ENCODE data around the gene SFT2D1.
"Not testable (repeated sequence)": the region's sequence is repeated elsewhere in the genome, so short reads cannot be mapped to it uniquely, and the experiment has no call there.

SFT2D1 gene

DNA sequence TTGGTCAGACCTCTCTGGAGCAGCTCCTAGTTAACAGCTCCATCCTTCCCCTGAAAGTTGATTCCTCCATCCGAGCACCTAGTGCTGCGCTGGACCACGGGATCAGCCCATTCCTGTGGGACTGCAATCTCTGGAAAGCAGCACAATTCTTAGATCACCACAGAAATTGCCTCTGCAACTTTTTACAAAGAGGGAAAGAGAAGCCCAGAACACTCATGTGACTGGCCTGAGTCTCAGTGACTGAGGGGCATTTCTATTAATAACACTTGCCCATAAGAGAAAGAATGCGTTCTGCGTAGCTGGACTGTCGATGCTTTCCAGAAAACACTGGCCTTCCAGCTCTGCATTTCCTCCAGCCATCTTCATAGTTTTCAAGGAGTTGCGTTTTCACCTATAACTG, 22.1 kb upstream of the SFT2D1 start:
- Histone ChIP-seq H3K36me3 (ENCODE audit: control insufficient read depth in 2 of 2, insufficient read depth in 2 of 2, low read length in 2 of 2) (peaks cover 2 to 10% of the 10 kb centered on the region in 2 donors), H3K27me3 (ENCODE audit: control insufficient read depth in 1 of 2, insufficient read depth in 2 of 2, low read length in 2 of 2) (no peaks in the 10 kb centered on the region), H3K4me3 (ENCODE audit: low read length in 2 of 2) (peak overlapping the region in 1 of 2 donors; percentile 23), H3K9ac (ENCODE audit: low read length in 2 of 2) (no peak overlapping the region), H3K27ac (ENCODE audit: low read length) (peak overlapping the region; percentile 26), H3K4me1 (ENCODE audit: control insufficient read depth, insufficient read depth, low read length) (peaks cover 7% of the 10 kb centered on the region), H3K9me3 (ENCODE audit: control insufficient read depth in 2 of 2, low read length in 2 of 2) (no peaks in the 10 kb centered on the region)

DNA sequence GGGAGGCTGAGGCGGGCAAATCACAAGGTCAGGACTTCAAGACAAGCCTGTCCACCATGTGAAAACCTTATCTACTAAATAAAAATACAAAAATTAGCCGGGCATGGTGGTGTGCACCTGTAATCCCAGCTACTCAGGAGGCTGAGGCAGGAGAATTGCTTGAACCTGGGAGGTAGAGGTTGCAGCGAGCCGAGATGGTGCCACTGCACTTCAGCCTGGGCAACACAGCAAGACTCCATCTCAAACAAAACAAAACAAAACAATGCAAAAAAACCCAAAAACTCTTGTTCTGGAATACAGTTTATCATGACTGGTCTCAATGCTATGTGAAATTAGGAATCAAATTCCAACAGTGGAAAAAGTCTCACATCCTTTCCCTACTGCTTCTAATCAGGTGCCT, 20.1 kb upstream of the SFT2D1 start:
- not testable (repeated sequence) for H3K9me3 ChIP-seq (ENCODE audit: control insufficient read depth in 2 of 2, low read length in 2 of 2); H3K4me1 ChIP-seq (ENCODE audit: control insufficient read depth, insufficient read depth, low read length); H3K27me3 ChIP-seq (ENCODE audit: control insufficient read depth in 1 of 2, insufficient read depth in 2 of 2, low read length in 2 of 2); H3K36me3 ChIP-seq (ENCODE audit: control insufficient read depth in 2 of 2, insufficient read depth in 2 of 2, low read length in 2 of 2); H3K27ac ChIP-seq (ENCODE audit: low read length); H3K4me3 ChIP-seq (ENCODE audit: low read length in 2 of 2); H3K9ac ChIP-seq (ENCODE audit: low read length in 2 of 2)

DNA sequence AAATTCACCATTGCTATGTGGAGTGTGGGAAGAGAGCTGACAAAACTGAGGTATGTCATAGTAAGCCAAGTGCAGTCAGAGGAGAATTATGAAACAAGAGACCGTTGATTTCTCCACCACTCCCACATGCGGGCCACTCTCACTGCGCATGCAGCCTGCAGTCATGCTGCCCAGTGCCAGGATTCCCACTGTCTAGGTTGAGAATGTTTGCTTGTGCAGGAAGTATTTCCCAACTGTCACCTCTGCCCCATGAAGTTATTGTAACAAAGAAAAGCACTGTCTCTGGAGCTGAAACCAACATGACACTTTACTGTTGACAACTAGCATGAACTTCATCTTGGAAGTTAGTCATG, 18.7 kb upstream of the SFT2D1 start:
- H3K4me3 ChIP-seq (ENCODE audit: low read length in 2 of 2), result no peak overlapping the region
- H3K9ac ChIP-seq (ENCODE audit: low read length in 2 of 2), result no peak overlapping the region
- H3K9me3 ChIP-seq (ENCODE audit: control insufficient read depth in 2 of 2, low read length in 2 of 2), result no peaks in the 10 kb centered on the region
- peaks cover 2 to 10% of the 10 kb centered on the region in 2 donors for H3K36me3 ChIP-seq (ENCODE audit: control insufficient read depth in 2 of 2, insufficient read depth in 2 of 2, low read length in 2 of 2)
- H3K27me3 ChIP-seq (ENCODE audit: control insufficient read depth in 1 of 2, insufficient read depth in 2 of 2, low read length in 2 of 2), result no peaks in the 10 kb centered on the region
- peaks cover 7% of the 10 kb centered on the region for H3K4me1 ChIP-seq (ENCODE audit: control insufficient read depth, insufficient read depth, low read length)
- H3K27ac ChIP-seq (ENCODE audit: low read length), result no peak overlapping the region

DNA sequence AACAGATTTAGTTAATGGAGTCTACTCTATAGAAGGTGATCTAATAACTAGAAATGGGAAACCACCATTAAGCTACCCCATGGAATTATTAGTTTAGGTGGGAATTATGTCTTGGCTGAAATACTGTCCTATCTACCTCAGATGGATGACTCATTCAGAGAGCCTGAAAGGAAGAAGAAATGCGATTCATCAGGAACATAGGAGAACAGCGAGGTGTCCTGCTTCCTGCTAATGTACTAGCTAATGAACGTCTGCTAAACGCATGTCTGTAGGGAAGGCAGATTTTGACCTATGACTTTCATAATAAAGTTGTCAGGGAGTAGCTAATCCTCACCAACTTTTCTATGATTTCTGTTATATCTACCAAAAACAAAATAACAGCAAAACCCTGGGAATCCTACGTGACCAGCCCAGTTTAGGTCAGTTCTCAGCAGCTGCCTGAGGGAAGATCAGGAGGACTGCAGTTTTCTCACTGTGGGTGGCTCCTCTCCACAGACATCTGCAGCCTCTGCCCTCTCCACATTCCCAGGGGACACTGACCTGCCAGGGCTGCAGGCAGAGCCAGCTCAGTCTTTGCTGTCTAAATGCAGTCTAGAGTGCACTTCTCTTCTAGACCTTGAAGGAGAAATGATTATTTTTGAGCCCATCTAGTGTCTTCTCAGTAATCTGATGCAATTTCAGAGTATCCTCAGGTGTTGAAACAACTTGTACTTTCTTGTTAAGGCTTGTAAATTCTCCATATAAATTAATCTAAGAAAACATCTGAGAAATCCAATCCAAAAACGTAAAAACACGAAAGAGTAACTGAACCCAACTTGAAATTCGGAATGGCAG, 18.1 kb upstream of the SFT2D1 start:
- Histone ChIP-seq H3K4me3 (ENCODE audit: low read length in 2 of 2) (no peak overlapping the region), H3K27me3 (ENCODE audit: control insufficient read depth in 1 of 2, insufficient read depth in 2 of 2, low read length in 2 of 2) (no peaks in the 10 kb centered on the region), H3K27ac (ENCODE audit: low read length) (no peak overlapping the region), H3K9ac (ENCODE audit: low read length in 2 of 2) (no peak overlapping the region), H3K9me3 (ENCODE audit: control insufficient read depth in 2 of 2, low read length in 2 of 2) (no peaks in the 10 kb centered on the region), H3K4me1 (ENCODE audit: control insufficient read depth, insufficient read depth, low read length) (peaks cover 7% of the 10 kb centered on the region), H3K36me3 (ENCODE audit: control insufficient read depth in 2 of 2, insufficient read depth in 2 of 2, low read length in 2 of 2) (peaks cover 0 to 10% of the 10 kb centered on the region in 2 donors)

DNA sequence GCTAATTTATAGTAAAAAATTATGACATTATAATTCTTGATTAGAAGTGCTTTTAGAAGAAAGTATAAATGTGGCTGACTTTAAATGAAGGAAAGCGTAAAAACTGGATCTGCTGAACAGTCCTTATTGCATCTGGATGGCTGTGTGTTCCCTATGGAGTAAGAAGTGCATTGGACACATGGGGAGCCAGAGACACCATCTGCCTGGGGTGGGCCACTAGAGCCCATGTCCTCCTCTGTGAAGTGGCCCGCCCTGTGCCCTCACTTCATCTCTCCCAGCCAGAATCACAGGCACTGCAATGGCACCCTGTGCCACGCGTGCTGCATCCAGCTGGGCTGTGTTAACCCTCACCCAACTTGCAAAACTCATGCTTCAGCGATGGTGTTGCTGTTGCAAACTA, 13.2 kb upstream of the SFT2D1 start:
- Histone ChIP-seq H3K36me3 (ENCODE audit: control insufficient read depth in 2 of 2, insufficient read depth in 2 of 2, low read length in 2 of 2) (no peaks in the 10 kb centered on the region), H3K4me3 (ENCODE audit: low read length in 2 of 2) (no peak overlapping the region), H3K27ac (ENCODE audit: low read length) (no peak overlapping the region), H3K9me3 (ENCODE audit: control insufficient read depth in 2 of 2, low read length in 2 of 2) (no peaks in the 10 kb centered on the region), H3K9ac (ENCODE audit: low read length in 2 of 2) (no peak overlapping the region), H3K27me3 (ENCODE audit: control insufficient read depth in 1 of 2, insufficient read depth in 2 of 2, low read length in 2 of 2) (peaks cover 0 to 3% of the 10 kb centered on the region in 2 donors), H3K4me1 (ENCODE audit: control insufficient read depth, insufficient read depth, low read length) (no peaks in the 10 kb centered on the region)

DNA sequence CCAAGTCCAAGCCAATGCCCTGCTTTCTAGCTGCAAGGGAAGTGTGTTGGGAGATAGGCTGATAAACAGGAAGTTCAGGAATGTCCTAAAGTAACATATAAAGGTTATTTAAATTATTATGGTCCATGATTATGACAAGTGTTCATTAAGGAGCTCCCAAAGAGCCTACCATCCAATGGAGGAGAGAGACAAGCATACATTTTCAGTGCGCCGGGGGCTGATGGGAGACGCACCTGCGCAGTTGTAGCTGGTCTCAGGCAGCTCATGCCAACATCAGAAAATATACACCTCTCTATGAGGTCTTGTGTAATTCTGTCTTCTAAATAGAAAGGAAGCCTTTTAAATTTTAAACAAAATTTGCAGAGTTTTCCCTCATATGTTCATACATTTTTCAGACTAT, 12.6 kb upstream of the SFT2D1 start:
- Histone ChIP-seq H3K27me3 (ENCODE audit: control insufficient read depth in 1 of 2, insufficient read depth in 2 of 2, low read length in 2 of 2) (peaks cover 0 to 3% of the 10 kb centered on the region in 2 donors), H3K9me3 (ENCODE audit: control insufficient read depth in 2 of 2, low read length in 2 of 2) (no peaks in the 10 kb centered on the region), H3K4me3 (ENCODE audit: low read length in 2 of 2) (no peak overlapping the region), H3K27ac (ENCODE audit: low read length) (no peak overlapping the region), H3K9ac (ENCODE audit: low read length in 2 of 2) (no peak overlapping the region), H3K36me3 (ENCODE audit: control insufficient read depth in 2 of 2, insufficient read depth in 2 of 2, low read length in 2 of 2) (no peaks in the 10 kb centered on the region), H3K4me1 (ENCODE audit: control insufficient read depth, insufficient read depth, low read length) (no peaks in the 10 kb centered on the region)

DNA sequence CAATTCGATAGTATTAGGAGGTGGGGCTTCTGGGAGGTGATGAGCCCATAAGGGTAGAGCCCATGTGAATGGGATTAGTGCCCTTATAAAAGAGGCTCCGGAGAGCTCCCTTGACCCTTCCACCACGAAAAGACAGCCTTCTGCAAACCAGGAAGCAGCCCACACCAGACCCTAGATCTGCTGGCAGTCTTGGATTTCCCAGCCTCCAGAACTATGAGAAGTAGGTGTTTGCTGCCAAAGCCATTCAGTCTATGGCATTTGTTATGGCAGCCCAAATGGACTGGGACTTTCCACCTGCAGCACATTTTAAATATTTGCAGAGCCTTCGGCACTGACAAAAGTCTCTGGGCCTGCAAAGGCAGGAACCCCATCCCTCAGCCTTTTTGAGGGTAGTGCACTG, 11.8 kb upstream of the SFT2D1 start:
- no peaks in the 10 kb centered on the region for H3K4me1 ChIP-seq (ENCODE audit: control insufficient read depth, insufficient read depth, low read length)
- H3K27ac ChIP-seq (ENCODE audit: low read length), result no peak overlapping the region
- no peaks in the 10 kb centered on the region for H3K9me3 ChIP-seq (ENCODE audit: control insufficient read depth in 2 of 2, low read length in 2 of 2)
- H3K4me3 ChIP-seq (ENCODE audit: low read length in 2 of 2), result no peak overlapping the region
- no peak overlapping the region for H3K9ac ChIP-seq (ENCODE audit: low read length in 2 of 2)
- peaks cover 0 to 3% of the 10 kb centered on the region in 2 donors for H3K27me3 ChIP-seq (ENCODE audit: control insufficient read depth in 1 of 2, insufficient read depth in 2 of 2, low read length in 2 of 2)
- H3K36me3 ChIP-seq (ENCODE audit: control insufficient read depth in 2 of 2, insufficient read depth in 2 of 2, low read length in 2 of 2), result no peaks in the 10 kb centered on the region

DNA sequence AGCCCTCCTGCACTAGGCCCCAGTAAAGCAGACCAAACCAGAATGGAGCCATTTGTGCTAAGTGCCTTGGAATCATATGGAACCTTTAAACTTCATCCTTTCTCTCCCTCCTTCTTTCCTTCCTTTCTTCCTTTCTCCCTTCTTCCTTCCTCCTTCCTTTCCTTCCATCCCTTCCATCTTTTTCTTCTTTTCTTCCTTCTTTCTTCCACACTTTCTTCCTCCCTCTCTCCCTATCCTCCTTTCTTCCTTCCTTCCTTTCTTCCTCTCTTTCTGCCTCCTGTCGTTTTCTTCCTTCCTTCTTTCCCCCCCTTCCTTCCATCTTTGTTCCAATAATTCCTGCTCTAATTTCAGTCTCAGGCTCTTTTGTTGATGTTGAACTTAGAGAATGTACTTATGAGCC, 11.2 kb upstream of the SFT2D1 start:
- no peak overlapping the region for H3K4me3 ChIP-seq (ENCODE audit: low read length in 2 of 2)
- H3K9me3 ChIP-seq (ENCODE audit: control insufficient read depth in 2 of 2, low read length in 2 of 2), result no peaks in the 10 kb centered on the region
- no peak overlapping the region for H3K9ac ChIP-seq (ENCODE audit: low read length in 2 of 2)
- H3K27ac ChIP-seq (ENCODE audit: low read length), result no peak overlapping the region
- peaks cover 0 to 3% of the 10 kb centered on the region in 2 donors for H3K27me3 ChIP-seq (ENCODE audit: control insufficient read depth in 1 of 2, insufficient read depth in 2 of 2, low read length in 2 of 2)
- H3K4me1 ChIP-seq (ENCODE audit: control insufficient read depth, insufficient read depth, low read length), result no peaks in the 10 kb centered on the region
- H3K36me3 ChIP-seq (ENCODE audit: control insufficient read depth in 2 of 2, insufficient read depth in 2 of 2, low read length in 2 of 2), result no peaks in the 10 kb centered on the region

DNA sequence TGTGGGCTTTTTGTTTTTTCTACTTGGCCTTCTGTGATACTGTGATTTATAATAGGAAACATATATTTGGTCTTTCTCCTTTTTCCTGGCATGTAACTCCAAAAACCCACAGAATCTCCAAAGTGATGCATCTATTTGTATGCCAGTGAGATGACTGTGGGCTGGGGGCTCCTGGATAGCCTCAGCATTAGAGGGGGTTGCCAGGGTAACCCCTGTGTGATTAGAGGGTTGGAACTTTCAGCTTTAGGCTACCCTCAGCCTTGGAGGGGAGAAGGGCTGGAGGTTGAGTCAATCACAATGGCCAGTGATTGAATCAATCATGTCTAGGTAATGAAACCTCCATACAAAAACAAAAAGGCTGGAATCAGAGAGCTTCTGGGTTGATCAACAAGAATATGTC, 10.6 kb upstream of the SFT2D1 start:
- H3K9me3 ChIP-seq (ENCODE audit: control insufficient read depth in 2 of 2, low read length in 2 of 2), result no peaks in the 10 kb centered on the region
- no peaks in the 10 kb centered on the region for H3K36me3 ChIP-seq (ENCODE audit: control insufficient read depth in 2 of 2, insufficient read depth in 2 of 2, low read length in 2 of 2)
- H3K9ac ChIP-seq (ENCODE audit: low read length in 2 of 2), result no peak overlapping the region
- no peak overlapping the region for H3K27ac ChIP-seq (ENCODE audit: low read length)
- peaks cover 0 to 3% of the 10 kb centered on the region in 2 donors for H3K27me3 ChIP-seq (ENCODE audit: control insufficient read depth in 1 of 2, insufficient read depth in 2 of 2, low read length in 2 of 2)
- no peak overlapping the region for H3K4me3 ChIP-seq (ENCODE audit: low read length in 2 of 2)
- no peaks in the 10 kb centered on the region for H3K4me1 ChIP-seq (ENCODE audit: control insufficient read depth, insufficient read depth, low read length)

DNA sequence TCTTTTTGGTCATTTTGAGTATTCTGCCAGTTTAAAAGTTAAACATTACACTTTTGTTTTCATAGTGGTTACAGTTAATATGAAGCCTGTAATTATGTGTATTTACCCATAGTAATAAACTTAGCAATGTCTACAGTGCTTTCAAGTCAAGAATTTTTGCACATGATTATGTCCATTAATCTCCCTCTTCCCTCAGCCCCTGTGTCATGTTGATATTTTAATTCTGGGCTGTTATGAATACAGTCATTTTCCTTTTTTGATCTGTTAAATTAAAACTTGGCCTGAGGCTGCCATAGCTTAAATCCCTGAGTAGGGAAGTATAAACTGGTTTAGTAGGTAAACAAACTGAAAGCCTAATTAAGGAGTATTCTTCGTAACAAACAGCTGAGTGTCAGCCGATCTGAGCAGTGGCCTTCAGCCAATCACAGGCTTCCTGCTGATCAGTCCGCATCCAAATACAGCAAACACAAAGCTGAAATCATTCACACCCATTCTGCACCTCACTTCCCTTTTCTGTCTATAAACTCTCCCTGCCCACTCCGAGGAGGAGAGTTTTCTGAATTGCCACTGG, 9.5 kb upstream of the SFT2D1 start:
- no peaks in the 10 kb centered on the region for H3K4me1 ChIP-seq (ENCODE audit: control insufficient read depth, insufficient read depth, low read length)
- H3K27me3 ChIP-seq (ENCODE audit: control insufficient read depth in 1 of 2, insufficient read depth in 2 of 2, low read length in 2 of 2), result peaks cover 0 to 3% of the 10 kb centered on the region in 2 donors
- no peak overlapping the region for H3K4me3 ChIP-seq (ENCODE audit: low read length in 2 of 2)
- no peaks in the 10 kb centered on the region for H3K36me3 ChIP-seq (ENCODE audit: control insufficient read depth in 2 of 2, insufficient read depth in 2 of 2, low read length in 2 of 2)
- no peaks in the 10 kb centered on the region for H3K9me3 ChIP-seq (ENCODE audit: control insufficient read depth in 2 of 2, low read length in 2 of 2)
- no peak overlapping the region for H3K27ac ChIP-seq (ENCODE audit: low read length)
- H3K9ac ChIP-seq (ENCODE audit: low read length in 2 of 2), result no peak overlapping the region

DNA sequence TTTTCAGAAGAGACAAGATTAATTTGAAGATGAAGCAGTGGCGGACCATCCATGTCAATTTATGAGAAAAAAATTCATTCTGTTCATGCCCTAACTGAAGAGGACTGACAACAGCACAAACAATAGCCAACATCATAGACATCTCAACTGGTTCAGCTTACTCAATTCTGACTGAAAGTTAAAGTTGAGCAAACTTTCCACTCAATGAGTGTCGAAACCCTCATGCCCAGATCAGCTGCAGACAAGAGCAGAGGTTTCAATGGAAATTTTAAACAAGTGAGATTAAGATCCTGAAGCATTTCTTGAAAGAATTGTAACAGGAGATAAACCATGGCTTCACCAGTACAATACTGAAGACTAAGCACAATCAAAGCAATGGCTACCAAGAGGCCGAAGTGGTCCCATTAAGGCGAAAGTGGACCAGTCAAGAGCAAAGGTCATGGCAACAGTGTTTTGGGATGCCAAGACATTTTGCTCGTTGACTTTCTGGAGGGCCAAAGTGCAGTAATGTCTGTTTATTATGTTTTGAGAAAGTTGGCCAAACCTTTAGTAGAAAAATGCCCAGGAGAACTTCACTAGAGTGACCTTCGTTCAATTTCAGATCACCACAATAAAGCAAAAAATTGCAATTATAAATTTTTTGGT, 6.1 kb upstream of the SFT2D1 start:
- Histone ChIP-seq H3K9me3 (ENCODE audit: control insufficient read depth in 2 of 2, low read length in 2 of 2) (no peaks in the 10 kb centered on the region), H3K9ac (ENCODE audit: low read length in 2 of 2) (no peak overlapping the region), H3K36me3 (ENCODE audit: control insufficient read depth in 2 of 2, insufficient read depth in 2 of 2, low read length in 2 of 2) (no peaks in the 10 kb centered on the region), H3K4me1 (ENCODE audit: control insufficient read depth, insufficient read depth, low read length) (no peaks in the 10 kb centered on the region), H3K4me3 (ENCODE audit: low read length in 2 of 2) (no peak overlapping the region), H3K27ac (ENCODE audit: low read length) (no peak overlapping the region), H3K27me3 (ENCODE audit: control insufficient read depth in 1 of 2, insufficient read depth in 2 of 2, low read length in 2 of 2) (no peaks in the 10 kb centered on the region)

Measured in stomach smooth muscle (tissue), 2 donors.